DOHH2 (cell line): Measurements from ENCODE around the gene POGLUT3.

Experiments
- H3F3A ChIP-seq: fragments of 200-600 bp; sonication (generic), shearing (Covaris generic); 2 replicates; pipeline ENCODE4 v1.6.0; 2016; ENCODE audit warnings: antibody characterized with exemption, mild to moderate bottlenecking; ENCODE audit not compliant: control insufficient read depth, insufficient read depth
- H3K27ac ChIP-seq: fragments of 200-600 bp; sonication (generic); 2 replicates; pipeline ENCODE4 v1.5.1; 2014; ENCODE audit warnings: low read depth, mild to moderate bottlenecking, low read length, moderate library complexity
- H3K27me3 ChIP-seq: fragments of 200-600 bp; sonication (generic); 2 replicates; pipeline ENCODE4 v1.6.1; 2014; ENCODE audit warnings: mild to moderate bottlenecking, low read length, mixed read lengths; ENCODE audit not compliant: control insufficient read depth
- H3K36me3 ChIP-seq: fragments of 200-600 bp; sonication (generic); 2 replicates; pipeline ENCODE4 v1.6.1; 2014; ENCODE audit warnings: mild to moderate bottlenecking, low read length, moderate library complexity, mixed read lengths; ENCODE audit not compliant: control insufficient read depth
- H3K4me1 ChIP-seq: fragments of 200-600 bp; sonication (generic); 2 replicates; pipeline ENCODE4 v1.6.1; 2014; ENCODE audit warnings: mild to moderate bottlenecking, low read length, mixed read lengths; ENCODE audit not compliant: control insufficient read depth
- H3K4me2 ChIP-seq: fragments of 200-600 bp; sonication (generic); 2 replicates; pipeline ENCODE4 v1.6.0; 2014; ENCODE audit warnings: mild to moderate bottlenecking, low read length, moderate library complexity
- H3K4me3 ChIP-seq: fragments of 200-600 bp; sonication (generic); 2 replicates; pipeline ENCODE4 v1.5.1; 2014; ENCODE audit warnings: mild to moderate bottlenecking, low read length, mixed read lengths
- H3K79me2 ChIP-seq: fragments of 200-600 bp; sonication (generic); 2 replicates; pipeline ENCODE4 v1.6.1; 2014; ENCODE audit warnings: mild to moderate bottlenecking, low read length, mixed read lengths; ENCODE audit not compliant: control insufficient read depth
- H3K9me2 ChIP-seq: fragments of 200-600 bp; sonication (generic); replicated peaks from 2 replicates; pipeline ENCODE4 v1.6.1; 2014; ENCODE audit warnings: mild to moderate bottlenecking, low read length, mixed read lengths; ENCODE audit not compliant: control insufficient read depth
- H3K9me3 ChIP-seq: fragments of 200-600 bp; sonication (generic); 2 replicates; pipeline ENCODE4 v1.6.1; 2014; ENCODE audit warnings: antibody characterized with exemption, low read length, mixed read lengths; ENCODE audit not compliant: control insufficient read depth, insufficient read depth
- H4K20me1 ChIP-seq: fragments of 200-600 bp; sonication (generic); 2 replicates; pipeline ENCODE4 v1.6.0; 2014; ENCODE audit warnings: low read depth, mild to moderate bottlenecking, antibody characterized with exemption, low read length, moderate library complexity; ENCODE audit not compliant: control insufficient read depth, insufficient read depth
- EZH2phosphoT487 ChIP-seq: fragments of 200-600 bp; sonication (generic); IDR thresholded peaks from 2 replicates; pipeline ENCODE4 v1.6.1; 2017; ENCODE audit warnings: borderline replicate concordance, mild to moderate bottlenecking, antibody characterized with exemption, low read length, moderate library complexity, mixed read lengths
- TF ChIP-seq, protein P1 (sequence below): fragments of 200-600 bp; sonication (generic); IDR thresholded peaks from one replicate; pipeline ENCODE4 v1.5.1; 2014; ENCODE audit warnings: antibody characterized with exemption, mild to moderate bottlenecking, low read depth, low read length; ENCODE audit not compliant: poor library complexity, severe bottlenecking

Gene POGLUT3

GRCh38 chr11:108527382-108527781 is 29.2 kb upstream of the POGLUT3 start:
- H3K27ac ChIP-seq, result no peak overlapping the region
- no peak overlapping the region for H3K4me3 ChIP-seq
- TF ChIP-seq, protein P1, sequence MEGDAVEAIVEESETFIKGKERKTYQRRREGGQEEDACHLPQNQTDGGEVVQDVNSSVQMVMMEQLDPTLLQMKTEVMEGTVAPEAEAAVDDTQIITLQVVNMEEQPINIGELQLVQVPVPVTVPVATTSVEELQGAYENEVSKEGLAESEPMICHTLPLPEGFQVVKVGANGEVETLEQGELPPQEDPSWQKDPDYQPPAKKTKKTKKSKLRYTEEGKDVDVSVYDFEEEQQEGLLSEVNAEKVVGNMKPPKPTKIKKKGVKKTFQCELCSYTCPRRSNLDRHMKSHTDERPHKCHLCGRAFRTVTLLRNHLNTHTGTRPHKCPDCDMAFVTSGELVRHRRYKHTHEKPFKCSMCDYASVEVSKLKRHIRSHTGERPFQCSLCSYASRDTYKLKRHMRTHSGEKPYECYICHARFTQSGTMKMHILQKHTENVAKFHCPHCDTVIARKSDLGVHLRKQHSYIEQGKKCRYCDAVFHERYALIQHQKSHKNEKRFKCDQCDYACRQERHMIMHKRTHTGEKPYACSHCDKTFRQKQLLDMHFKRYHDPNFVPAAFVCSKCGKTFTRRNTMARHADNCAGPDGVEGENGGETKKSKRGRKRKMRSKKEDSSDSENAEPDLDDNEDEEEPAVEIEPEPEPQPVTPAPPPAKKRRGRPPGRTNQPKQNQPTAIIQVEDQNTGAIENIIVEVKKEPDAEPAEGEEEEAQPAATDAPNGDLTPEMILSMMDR, result no peak
- no peak for TF ChIP-seq EZH2phosphoT487

DNA sequence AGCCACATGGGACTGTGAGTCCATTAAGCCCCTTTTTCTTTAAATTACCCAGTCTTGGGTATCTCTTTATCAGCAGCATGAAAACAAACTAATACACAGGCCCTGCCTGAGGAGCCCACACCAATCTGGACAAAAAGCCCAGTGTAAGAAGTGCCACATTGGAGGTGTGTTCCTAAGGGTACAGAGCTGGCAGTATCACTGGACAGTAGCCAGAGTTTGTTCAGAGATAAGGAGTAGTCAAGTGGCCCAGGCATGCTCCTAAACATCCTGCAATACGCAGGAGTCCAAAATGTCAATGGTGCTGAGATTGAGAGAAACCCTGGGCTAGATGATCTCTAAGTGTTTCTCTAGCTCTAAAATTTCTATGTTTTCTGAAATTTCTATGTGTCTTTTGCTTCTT is 27.0 kb upstream of the POGLUT3 start:
- TF ChIP-seq EZH2phosphoT487, result no peak
- TF ChIP-seq, protein P1, result no peak
- Histone ChIP-seq H3K4me2 (no peak overlapping the region), H4K20me1 (no peaks in the 10 kb centered on the region)

More at GRCh38 chr11:108527382-108527781, 29.2 kb upstream of the POGLUT3 start:
- no peaks in the 10 kb centered on the region for H3K36me3 ChIP-seq
- H3K4me1 ChIP-seq, result no peaks in the 10 kb centered on the region
- H3K79me2 ChIP-seq, result no peaks in the 10 kb centered on the region
- H3K9me3 ChIP-seq, result no peaks in the 10 kb centered on the region
- H3K4me2 ChIP-seq, result no peak overlapping the region
- no peaks in the 10 kb centered on the region for H3K27me3 ChIP-seq
- no peaks in the 10 kb centered on the region for H4K20me1 ChIP-seq
- no peaks in the 10 kb centered on the region for H3F3A ChIP-seq
- H3K9me2 ChIP-seq, result no peaks in the 10 kb centered on the region

GRCh38 chr11:108524422-108524821 is 26.2 kb upstream of the POGLUT3 start:
- no peaks in the 10 kb centered on the region for H3F3A ChIP-seq
- no peaks in the 10 kb centered on the region for H4K20me1 ChIP-seq

More for the DNA sequence above, 27.0 kb upstream of the POGLUT3 start:
- no peaks in the 10 kb centered on the region for H3K79me2 ChIP-seq
- no peak overlapping the region for H3K27ac ChIP-seq
- H3F3A ChIP-seq, result no peaks in the 10 kb centered on the region
- H3K36me3 ChIP-seq, result no peaks in the 10 kb centered on the region
- H3K9me3 ChIP-seq, result no peaks in the 10 kb centered on the region
- H3K4me1 ChIP-seq, result no peaks in the 10 kb centered on the region
- H3K4me3 ChIP-seq, result no peak overlapping the region
- H3K9me2 ChIP-seq, result no peaks in the 10 kb centered on the region
- peaks cover 3% of the 10 kb centered on the region; the same call in 1 of the 2 replicates for H3K27me3 ChIP-seq

More at GRCh38 chr11:108524422-108524821, 26.2 kb upstream of the POGLUT3 start:
- peaks cover 3% of the 10 kb centered on the region; the same call in 1 of the 2 replicates for H3K27me3 ChIP-seq
- H3K4me2 ChIP-seq, result no peak overlapping the region
- H3K4me1 ChIP-seq, result no peaks in the 10 kb centered on the region
- H3K36me3 ChIP-seq, result no peaks in the 10 kb centered on the region
- H3K9me2 ChIP-seq, result no peaks in the 10 kb centered on the region
- no peaks in the 10 kb centered on the region for H3K9me3 ChIP-seq
- no peak for TF ChIP-seq EZH2phosphoT487
- TF ChIP-seq, protein P1, result no peak
- no peak overlapping the region for H3K27ac ChIP-seq
- H3K79me2 ChIP-seq, result no peaks in the 10 kb centered on the region
- H3K4me3 ChIP-seq, result no peak overlapping the region
